Left ventricle myocardium inferior (tissue), 1 donor: Measurements from ENCODE around the gene CLEC4M. TPM values are rescaled to one million over a fixed set of nuclear protein-coding genes. Genes with fewer than 3 reads are reported as not detected.

Experiments used
- DNase-seq: peaks from one replicate; pipeline ENCODE4 v3.0.0-alpha.2; 2020
- H3K27ac ChIP-seq: fragments of 200-600 bp; replicated peaks from 2 replicates; pipeline ENCODE4 v1.8.0; 2021
- H3K27me3 ChIP-seq: fragments of 200-600 bp; 2 replicates; pipeline ENCODE4 v1.8.0; 2021; ENCODE audit warnings: low read depth
- H3K36me3 ChIP-seq: fragments of 200-600 bp; 2 replicates; pipeline ENCODE4 v1.8.0; 2021
- H3K4me1 ChIP-seq: fragments of 200-600 bp; 2 replicates; pipeline ENCODE4 v1.8.0; 2021
- H3K4me3 ChIP-seq: fragments of 200-600 bp; 2 replicates; pipeline ENCODE4 v1.8.0; 2021; ENCODE audit warnings: mild to moderate bottlenecking, moderate library complexity
- H3K9me3 ChIP-seq: fragments of 200-600 bp; replicated peaks from 2 replicates; pipeline ENCODE4 v1.8.0; 2021
- intact Hi-C: fragments of 100-400 bp; cut with micrococcal nuclease; formaldehyde crosslinking; loops from one replicate; pipeline ENCODE4 v1.11.0; 2022
- total RNA-seq: library from RNA; stranded (reverse); fragmentation: NEBNext Ultra II Directional; extraction: Animal tissue kit (Norgen Biotek cat#: 25700); gene quantifications from one replicate; pipeline ENCODE4 v1.2.1, GENCODE V29; 2021
- TF ChIP-seq, protein P1 (sequence below): fragments of 200-600 bp; IDR thresholded peaks from 2 replicates; pipeline ENCODE4 v1.8.0; 2021; ENCODE audit warnings: antibody characterized with exemption, mild to moderate bottlenecking, borderline replicate concordance
- donor health status: DM: no; HTN: yes; CAD: no; lungs with severe emphysema.

The CLEC4M gene
- total RNA-seq, 1 donor from 2014 or later, result not detected

DNA sequence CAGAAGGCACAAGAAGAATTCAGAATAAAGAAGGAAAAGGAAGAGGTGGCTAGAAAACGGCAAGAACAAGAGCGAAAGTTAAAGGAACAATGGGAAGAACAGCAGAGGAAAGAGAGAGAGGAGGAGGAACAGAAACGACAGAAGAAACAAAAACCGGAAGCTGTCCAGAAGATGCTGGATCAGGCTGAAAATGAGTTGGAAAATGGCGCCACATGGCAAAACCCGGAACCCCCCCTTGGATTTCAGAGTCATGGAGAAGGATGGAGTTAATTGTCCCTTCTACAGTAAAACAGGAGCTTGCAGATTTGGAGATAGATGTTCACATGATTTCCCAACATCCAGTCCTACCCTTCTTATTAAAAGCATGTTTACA lies 22.4 kb upstream of the CLEC4M start:
- Histone ChIP-seq H3K4me3 (no peak overlapping the region), H3K27ac (peak overlapping the region; percentile 19), H3K36me3 (no peaks in the 10 kb centered on the region), H3K4me1 (no peaks in the 10 kb centered on the region), H3K27me3 (peaks cover 34% of the 10 kb centered on the region), H3K9me3 (no peaks in the 10 kb centered on the region)
- intact Hi-C loops, result no loop called here
- TF ChIP-seq, protein P1, sequence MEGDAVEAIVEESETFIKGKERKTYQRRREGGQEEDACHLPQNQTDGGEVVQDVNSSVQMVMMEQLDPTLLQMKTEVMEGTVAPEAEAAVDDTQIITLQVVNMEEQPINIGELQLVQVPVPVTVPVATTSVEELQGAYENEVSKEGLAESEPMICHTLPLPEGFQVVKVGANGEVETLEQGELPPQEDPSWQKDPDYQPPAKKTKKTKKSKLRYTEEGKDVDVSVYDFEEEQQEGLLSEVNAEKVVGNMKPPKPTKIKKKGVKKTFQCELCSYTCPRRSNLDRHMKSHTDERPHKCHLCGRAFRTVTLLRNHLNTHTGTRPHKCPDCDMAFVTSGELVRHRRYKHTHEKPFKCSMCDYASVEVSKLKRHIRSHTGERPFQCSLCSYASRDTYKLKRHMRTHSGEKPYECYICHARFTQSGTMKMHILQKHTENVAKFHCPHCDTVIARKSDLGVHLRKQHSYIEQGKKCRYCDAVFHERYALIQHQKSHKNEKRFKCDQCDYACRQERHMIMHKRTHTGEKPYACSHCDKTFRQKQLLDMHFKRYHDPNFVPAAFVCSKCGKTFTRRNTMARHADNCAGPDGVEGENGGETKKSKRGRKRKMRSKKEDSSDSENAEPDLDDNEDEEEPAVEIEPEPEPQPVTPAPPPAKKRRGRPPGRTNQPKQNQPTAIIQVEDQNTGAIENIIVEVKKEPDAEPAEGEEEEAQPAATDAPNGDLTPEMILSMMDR, result no peak
- no peak for DNase-seq

DNA sequence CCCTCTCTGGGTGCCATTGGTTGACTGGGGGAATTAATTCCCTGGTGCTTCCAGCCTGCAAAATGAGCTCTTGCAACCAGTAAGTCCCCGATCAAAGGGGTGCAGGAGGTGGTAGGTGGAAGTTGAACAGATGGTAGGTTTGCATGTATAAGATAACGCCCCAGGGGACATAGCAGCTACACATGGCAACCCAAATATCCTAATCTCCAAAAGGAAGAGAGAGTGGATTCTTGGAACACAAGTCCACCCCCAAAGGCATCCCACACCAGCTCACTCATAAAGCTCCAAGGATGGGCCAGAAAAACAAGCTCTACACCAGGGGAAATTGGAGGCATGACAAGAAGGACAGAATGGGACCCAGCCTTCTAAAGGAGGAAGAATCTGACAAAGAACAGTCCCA lies 20.5 kb upstream of the CLEC4M start:
- intact Hi-C loops, result no loop called here
- H3K9me3 ChIP-seq, result no peaks in the 10 kb centered on the region
- H3K27ac ChIP-seq, result no peak overlapping the region
- H3K36me3 ChIP-seq, result no peaks in the 10 kb centered on the region
- TF ChIP-seq, protein P1, result no peak
- peaks cover 43% of the 10 kb centered on the region for H3K27me3 ChIP-seq
- DNase-seq, result no peak
- H3K4me3 ChIP-seq, result no peak overlapping the region
- no peaks in the 10 kb centered on the region for H3K4me1 ChIP-seq

DNA sequence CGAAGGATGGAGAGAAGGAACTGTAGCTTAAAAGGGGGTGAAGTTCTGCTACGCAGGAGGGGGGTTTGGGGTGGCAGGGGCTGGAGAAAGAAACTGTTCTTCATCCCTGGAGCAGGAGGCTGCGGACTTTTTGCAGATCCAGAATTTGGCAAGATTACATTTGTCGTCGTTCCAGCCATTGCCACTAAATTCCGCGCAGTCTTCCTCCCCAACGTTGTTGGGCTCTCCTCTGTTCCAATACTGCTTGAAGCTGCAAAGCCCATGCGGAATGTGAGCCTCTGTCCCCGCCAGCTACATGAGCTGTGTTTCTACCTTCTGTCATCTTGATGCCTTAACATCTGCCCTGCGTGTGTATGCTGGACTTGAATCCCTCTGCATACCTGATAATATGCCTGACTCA lies 20.1 kb upstream of the CLEC4M start:
- Histone ChIP-seq H3K36me3 (no peaks in the 10 kb centered on the region), H3K9me3 (peaks cover under 1% of the 10 kb centered on the region), H3K4me3 (no peak overlapping the region), H3K27ac (no peak overlapping the region), H3K4me1 (no peaks in the 10 kb centered on the region), H3K27me3 (peaks cover 47% of the 10 kb centered on the region)
- no peak for DNase-seq
- intact Hi-C loops, result no loop called here
- TF ChIP-seq, protein P1, result no peak

DNA sequence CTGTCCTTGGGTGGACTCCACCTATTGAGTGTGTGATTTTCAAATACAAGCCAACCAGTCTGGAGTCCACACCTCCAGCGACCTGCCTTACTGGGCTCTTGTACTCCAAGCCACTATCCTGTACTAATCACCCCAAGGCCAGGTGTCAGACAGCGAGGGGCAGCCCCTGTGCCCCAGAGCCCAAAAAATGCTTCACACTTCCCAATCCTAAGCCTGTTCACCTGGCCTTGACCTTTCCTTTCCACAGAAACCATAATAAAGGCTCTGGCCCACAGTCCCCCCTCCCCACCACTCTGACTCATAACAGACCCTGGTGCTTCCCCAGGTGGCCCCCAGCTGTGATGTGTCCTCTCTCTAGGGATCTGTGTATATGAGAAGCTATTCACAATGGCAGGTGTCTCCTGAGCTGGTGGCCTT lies 19.6 kb upstream of the CLEC4M start:
- DNase-seq, result no peak
- Histone ChIP-seq H3K4me3 (no peak overlapping the region), H3K4me1 (no peaks in the 10 kb centered on the region), H3K36me3 (no peaks in the 10 kb centered on the region), H3K27me3 (peaks cover 52% of the 10 kb centered on the region), H3K27ac (no peak overlapping the region), H3K9me3 (peaks cover 5% of the 10 kb centered on the region)
- intact Hi-C loops, result no loop called here
- TF ChIP-seq, protein P1, result no peak

DNA sequence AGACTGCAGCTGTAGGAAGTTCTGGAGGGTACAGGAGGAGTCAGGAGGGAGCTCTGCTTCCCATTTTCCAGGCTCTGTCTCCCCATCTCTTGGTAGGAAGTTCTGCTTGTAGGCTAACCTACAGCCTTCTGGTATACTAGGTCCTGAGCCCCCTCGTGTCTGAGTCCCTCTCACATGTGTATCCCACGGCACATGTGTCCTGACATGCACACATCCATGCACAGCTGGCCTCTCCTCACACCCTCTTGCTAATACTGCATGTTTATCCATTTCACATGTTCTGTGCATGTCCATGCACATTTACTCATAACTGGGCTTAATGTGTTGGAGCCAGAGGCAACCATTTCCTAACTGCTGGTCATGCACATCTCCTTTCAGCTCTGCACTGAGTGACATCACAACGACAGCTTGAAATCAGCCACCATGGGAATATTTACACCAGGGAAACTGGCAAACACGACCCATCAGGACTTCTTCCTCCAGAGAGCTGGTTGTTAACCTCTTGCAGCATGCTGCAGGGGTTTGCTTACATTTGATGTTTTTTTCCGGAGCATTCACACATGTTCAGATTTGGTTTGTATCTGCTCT lies 18.8 kb upstream of the CLEC4M start:
- H3K4me1 ChIP-seq, result no peaks in the 10 kb centered on the region
- no peak overlapping the region for H3K4me3 ChIP-seq
- no peak for DNase-seq
- TF ChIP-seq, protein P1, result no peak
- H3K9me3 ChIP-seq, result peaks cover 5% of the 10 kb centered on the region
- peaks cover 53% of the 10 kb centered on the region for H3K27me3 ChIP-seq
- H3K27ac ChIP-seq, result no peak overlapping the region
- H3K36me3 ChIP-seq, result no peaks in the 10 kb centered on the region
- intact Hi-C loops, result no loop called here
